K562 (cell line): Measurements from ENCODE around the gene MYH7. TPM values are rescaled to one million over a fixed set of nuclear protein-coding genes. Genes with fewer than 3 reads are reported as not detected.

Source experiments
- CBX2 ChIP-seq: fragments of 200-600 bp; sonication (generic); IDR thresholded peaks from one replicate; pipeline ENCODE4 v1.6.1; 2012; ENCODE audit warnings: mild to moderate bottlenecking, low read length, inconsistent platforms; ENCODE audit not compliant: insufficient read depth, poor library complexity, severe bottlenecking
- CTBP1 ChIP-seq: fragments of 450-650 bp; IDR thresholded peaks from 2 replicates; pipeline ENCODE4 v1.6.1; 2016; ENCODE audit warnings: borderline replicate concordance
- ESRRB ChIP-seq: fragments of 250-450 bp; sonication (Bioruptor Pico); IDR thresholded peaks from 2 replicates; pipeline ENCODE4 v1.5.0; 2020; ENCODE audit warnings: mild to moderate bottlenecking, moderate library complexity, borderline replicate concordance
- ILF3 ChIP-seq: fragments of 450-650 bp; IDR thresholded peaks from 2 replicates; pipeline ENCODE4 v1.6.1; 2018; ENCODE audit warnings: antibody characterized with exemption, mild to moderate bottlenecking, moderate library complexity, borderline replicate concordance
- KDM5B ChIP-seq: fragments of 200-600 bp; sonication (generic); IDR thresholded peaks from 2 replicates; pipeline ENCODE4 v1.6.1; 2012; ENCODE audit warnings: low read depth, mild to moderate bottlenecking, moderate library complexity, low read length, control low read depth, inconsistent platforms; ENCODE audit not compliant: insufficient replicate concordance
- NCOA4 ChIP-seq: fragments of 450-650 bp; IDR thresholded peaks from 2 replicates; pipeline ENCODE4 v1.6.1; 2018; ENCODE audit warnings: mild to moderate bottlenecking; ENCODE audit not compliant: partially characterized antibody
- NR2F6 ChIP-seq: fragments of 450-650 bp; formaldehyde crosslinking; IDR thresholded peaks from 2 replicates; pipeline ENCODE4 v1.4.0; 2020; ENCODE audit warnings: mild to moderate bottlenecking
- RHOXF2B ChIP-seq: fragments of 250-450 bp; sonication (Bioruptor Pico); conservative IDR thresholded peaks from 2 replicates; pipeline ENCODE4 v1.5.1; 2021
- U2AF2 ChIP-seq: fragments of 200-400 bp; formaldehyde crosslinking; optimal IDR thresholded peaks from 2 replicates; pipeline ENCODE3; 2017; ENCODE audit warnings: low read depth, mild to moderate bottlenecking, low read length
- ZFP36 ChIP-seq: fragments of 150-350 bp; IDR thresholded peaks from 2 replicates; pipeline ENCODE4 v1.6.1; 2018; ENCODE audit warnings: low read length, low read depth; ENCODE audit not compliant: partially characterized antibody
- ZFX ChIP-seq: sonication (generic); formaldehyde crosslinking; IDR thresholded peaks from 2 replicates; pipeline ENCODE4 v1.8.0; 2022; ENCODE audit warnings: mild to moderate bottlenecking, missing genetic modification reagents, moderate library complexity
- ZNF263 ChIP-seq: sonication (generic); formaldehyde crosslinking; IDR thresholded peaks from 2 replicates; pipeline ENCODE4 v1.8.0; 2022; ENCODE audit warnings: mild to moderate bottlenecking, missing genetic modification reagents, borderline replicate concordance
- ZNF586 ChIP-seq: fragments of 450-650 bp; formaldehyde crosslinking; conservative IDR thresholded peaks from 2 replicates; pipeline ENCODE4 v1.4.0; 2020; ENCODE audit warnings: mild to moderate bottlenecking, moderate library complexity
- polyA plus RNA-seq, 8 experiments: library from polyadenylated mRNA; depleted of rRNA in 4 of 8; stranded (reverse) in 5 of 8; unstranded in 3 of 8; fragments of >200 nt; fragmentation: Nextera tagmentation in 2 of 8; fragmentation: Illumina TruSeq in 1 of 8; extraction: Ambion mirVana in 2 of 8; extraction: Trizol in 1 of 8; gene quantifications; 2 replicates each; pipeline versions ENCODE4 v1.2.1 to v1.2.3, GENCODE V29; 2011 to 2014; ENCODE audit warnings: inconsistent platforms in 1 of 8, missing spikeins in 1 of 8
- total RNA-seq, 7 experiments: library from RNA; depleted of rRNA in 6 of 7; stranded (reverse); fragments of >200 nt in 6 of 7; fragmentation: Illumina TruSeq in 2 of 7; extraction: Trizol in 2 of 7; gene quantifications; 2 replicates each; pipeline versions ENCODE4 v1.2.1 to v1.2.3, GENCODE V29; 2011 to 2021; ENCODE audit warnings: low replicate concordance in 1 of 7
- TF ChIP-seq, protein P1 (sequence below), 2 experiments: fragments of 450-650 bp; IDR thresholded peaks; 2 replicates each; pipeline ENCODE4 v1.6.1; 2016; ENCODE audit warnings: mild to moderate bottlenecking in 2 of 2, borderline replicate concordance in 1 of 2, low read depth in 1 of 2, moderate library complexity in 1 of 2
- TF ChIP-seq, protein P2 (sequence below), 2 experiments: fragments of 450-650 bp; IDR thresholded peaks; 2 replicates each; pipeline ENCODE4 v1.6.1; 2016
- TF ChIP-seq, protein P3 (sequence below): fragments of 450-650 bp; formaldehyde crosslinking; IDR thresholded peaks from 2 replicates; pipeline ENCODE4 v1.4.0; 2020; ENCODE audit warnings: mild to moderate bottlenecking, moderate library complexity

MYH7 gene
- total and polyA plus RNA-seq, 9 of the 15 experiments (the other 6 are each of a cell fraction or from before 2014, with no cell fraction given): not detected

DNA sequence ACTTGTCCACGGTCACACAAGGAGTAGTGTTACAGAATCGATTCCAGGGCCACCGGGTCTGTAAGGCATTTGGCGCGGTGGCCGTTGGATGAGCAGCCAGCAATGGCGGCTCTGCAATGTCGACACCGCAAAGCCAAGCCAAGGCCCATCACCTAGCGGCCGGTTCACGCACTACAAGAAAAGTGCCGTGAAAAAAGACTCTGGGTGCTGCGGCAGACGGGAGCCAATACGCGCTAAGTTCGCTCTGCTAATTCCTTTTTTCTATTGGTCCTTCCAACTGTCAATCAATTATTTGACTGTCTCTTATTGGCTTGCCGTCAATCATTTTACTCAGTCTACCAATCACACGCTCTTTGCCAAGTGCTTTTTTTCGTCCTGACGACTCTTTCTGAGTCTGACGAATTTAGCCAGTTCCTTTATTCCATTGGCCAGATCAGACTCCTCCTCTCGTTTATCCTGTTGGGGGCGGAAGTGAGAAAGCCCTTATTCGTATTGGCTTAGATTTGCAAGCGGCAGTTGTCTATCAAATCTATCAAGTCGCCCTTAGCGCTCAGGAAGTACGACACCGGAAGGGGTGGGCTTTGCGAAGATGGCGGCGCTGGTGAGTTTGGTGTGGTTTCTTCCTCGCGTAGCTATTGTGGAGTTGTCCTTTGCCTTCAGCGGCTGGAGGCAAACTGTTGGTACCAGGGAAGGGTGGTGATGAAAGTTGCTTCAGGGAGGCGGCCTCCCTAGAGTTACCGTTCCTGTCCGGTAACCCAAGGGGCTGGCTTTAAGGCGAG is 33.9 kb upstream of the MYH7 start, which contains the start of gene NGDN (continued):
- no peak for TF ChIP-seq ILF3
- TF ChIP-seq ZNF263 (CRISPR knock-in tag): no peak
- no peak for TF ChIP-seq CBX2
- TF ChIP-seq CTBP1: peak; percentile 20; the same call in 1 of the 2 replicates
- TF ChIP-seq, protein P1, sequence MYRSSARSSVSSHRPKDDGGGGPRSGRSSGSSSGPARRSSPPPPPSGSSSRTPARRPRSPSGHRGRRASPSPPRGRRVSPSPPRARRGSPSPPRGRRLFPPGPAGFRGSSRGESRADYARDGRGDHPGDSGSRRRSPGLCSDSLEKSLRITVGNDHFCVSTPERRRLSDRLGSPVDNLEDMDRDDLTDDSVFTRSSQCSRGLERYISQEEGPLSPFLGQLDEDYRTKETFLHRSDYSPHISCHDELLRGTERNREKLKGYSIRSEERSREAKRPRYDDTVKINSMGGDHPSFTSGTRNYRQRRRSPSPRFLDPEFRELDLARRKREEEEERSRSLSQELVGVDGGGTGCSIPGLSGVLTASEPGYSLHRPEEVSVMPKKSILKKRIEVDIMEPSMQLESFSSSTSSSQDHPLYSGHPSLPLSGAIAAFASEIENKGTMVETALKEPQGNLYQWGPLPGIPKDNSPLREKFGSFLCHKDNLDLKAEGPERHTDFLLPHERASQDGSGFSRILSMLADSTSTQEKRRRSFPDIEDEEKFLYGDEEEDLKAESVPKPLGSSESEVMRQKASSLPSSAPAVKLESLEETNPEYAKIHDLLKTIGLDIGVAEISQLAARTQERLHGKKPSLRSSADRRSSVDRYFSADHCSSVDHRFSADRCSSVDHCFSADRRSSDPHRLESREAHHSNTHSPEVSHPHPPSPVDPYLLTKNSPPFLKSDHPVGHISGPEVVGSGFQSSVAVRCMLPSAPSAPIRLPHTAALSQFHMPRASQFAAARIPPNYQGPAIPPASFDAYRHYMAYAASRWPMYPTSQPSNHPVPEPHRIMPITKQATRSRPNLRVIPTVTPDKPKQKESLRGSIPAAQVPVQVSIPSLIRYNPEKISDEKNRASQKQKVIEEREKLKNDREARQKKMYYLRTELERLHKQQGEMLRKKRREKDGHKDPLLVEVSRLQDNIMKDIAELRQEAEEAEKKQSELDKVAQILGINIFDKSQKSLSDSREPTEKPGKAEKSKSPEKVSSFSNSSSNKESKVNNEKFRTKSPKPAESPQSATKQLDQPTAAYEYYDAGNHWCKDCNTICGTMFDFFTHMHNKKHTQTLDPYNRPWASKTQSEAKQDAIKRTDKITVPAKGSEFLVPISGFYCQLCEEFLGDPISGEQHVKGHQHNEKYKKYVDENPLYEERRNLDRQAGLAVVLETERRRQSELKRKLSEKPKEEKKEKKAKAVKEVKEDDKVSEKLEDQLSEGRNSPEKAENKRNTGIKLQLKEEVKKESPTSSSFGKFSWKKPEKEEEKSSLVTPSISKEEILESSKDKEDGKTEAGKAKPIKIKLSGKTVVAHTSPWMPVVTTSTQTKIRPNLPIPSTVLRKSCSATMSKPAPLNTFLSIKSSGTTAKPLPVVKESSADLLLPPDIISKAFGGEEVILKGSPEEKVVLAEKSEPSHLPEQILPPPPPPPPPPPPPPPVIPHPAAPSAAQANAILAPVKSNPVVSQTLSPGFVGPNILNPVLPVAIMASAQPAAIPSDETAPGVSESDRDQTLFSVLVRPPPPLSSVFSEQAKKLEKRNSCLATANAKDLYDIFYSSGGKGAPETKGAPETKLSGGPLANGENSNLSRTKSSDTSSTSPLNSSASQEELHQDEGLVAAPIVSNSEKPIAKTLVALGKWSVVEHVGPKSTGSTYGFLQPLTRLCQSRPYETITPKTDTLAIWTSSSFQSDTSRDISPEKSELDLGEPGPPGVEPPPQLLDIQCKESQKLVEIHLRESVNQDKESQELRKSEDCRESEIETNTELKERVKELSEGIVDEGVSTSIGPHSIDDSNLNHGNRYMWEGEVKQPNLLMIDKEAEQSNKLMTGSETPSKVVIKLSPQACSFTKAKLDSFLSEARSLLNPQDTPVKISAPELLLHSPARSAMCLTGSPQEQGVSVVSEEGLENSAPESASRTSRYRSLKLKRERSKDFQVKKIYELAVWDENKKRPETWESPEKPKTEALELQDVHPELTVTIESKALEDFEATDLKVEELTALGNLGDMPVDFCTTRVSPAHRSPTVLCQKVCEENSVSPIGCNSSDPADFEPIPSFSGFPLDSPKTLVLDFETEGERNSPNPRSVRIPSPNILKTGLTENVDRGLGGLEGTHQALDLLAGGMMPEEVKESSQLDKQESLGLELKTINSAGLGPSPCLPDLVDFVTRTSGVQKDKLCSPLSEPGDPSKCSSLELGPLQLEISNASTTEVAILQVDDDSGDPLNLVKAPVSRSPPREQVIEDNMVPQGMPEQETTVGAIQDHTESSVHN (IDR thresholded peaks at IDR 0.05; ENCODE audit: borderline replicate concordance in 1 of 2, low read depth in 1 of 2): no peak
- peak; percentile 76 for TF ChIP-seq ZFX (CRISPR knock-in tag)
- no peak for TF ChIP-seq ZFP36
- TF ChIP-seq, protein P2, sequence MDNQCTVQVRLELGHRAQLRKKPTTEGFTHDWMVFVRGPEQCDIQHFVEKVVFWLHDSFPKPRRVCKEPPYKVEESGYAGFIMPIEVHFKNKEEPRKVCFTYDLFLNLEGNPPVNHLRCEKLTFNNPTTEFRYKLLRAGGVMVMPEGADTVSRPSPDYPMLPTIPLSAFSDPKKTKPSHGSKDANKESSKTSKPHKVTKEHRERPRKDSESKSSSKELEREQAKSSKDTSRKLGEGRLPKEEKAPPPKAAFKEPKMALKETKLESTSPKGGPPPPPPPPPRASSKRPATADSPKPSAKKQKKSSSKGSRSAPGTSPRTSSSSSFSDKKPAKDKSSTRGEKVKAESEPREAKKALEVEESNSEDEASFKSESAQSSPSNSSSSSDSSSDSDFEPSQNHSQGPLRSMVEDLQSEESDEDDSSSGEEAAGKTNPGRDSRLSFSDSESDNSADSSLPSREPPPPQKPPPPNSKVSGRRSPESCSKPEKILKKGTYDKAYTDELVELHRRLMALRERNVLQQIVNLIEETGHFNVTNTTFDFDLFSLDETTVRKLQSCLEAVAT (IDR thresholded peaks at IDR 0.05): peak; percentile 90 to 94
- TF ChIP-seq RHOXF2B: no peak
- TF ChIP-seq NR2F6 (CRISPR knock-in tag): no peak
- TF ChIP-seq, protein P3, sequence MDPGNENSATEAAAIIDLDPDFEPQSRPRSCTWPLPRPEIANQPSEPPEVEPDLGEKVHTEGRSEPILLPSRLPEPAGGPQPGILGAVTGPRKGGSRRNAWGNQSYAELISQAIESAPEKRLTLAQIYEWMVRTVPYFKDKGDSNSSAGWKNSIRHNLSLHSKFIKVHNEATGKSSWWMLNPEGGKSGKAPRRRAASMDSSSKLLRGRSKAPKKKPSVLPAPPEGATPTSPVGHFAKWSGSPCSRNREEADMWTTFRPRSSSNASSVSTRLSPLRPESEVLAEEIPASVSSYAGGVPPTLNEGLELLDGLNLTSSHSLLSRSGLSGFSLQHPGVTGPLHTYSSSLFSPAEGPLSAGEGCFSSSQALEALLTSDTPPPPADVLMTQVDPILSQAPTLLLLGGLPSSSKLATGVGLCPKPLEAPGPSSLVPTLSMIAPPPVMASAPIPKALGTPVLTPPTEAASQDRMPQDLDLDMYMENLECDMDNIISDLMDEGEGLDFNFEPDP (CRISPR knock-in tag): no peak
- no peak for TF ChIP-seq U2AF2
- peak; percentile 67 for TF ChIP-seq KDM5B
- TF ChIP-seq NCOA4: no peak
- no peak for TF ChIP-seq ZNF586 (CRISPR knock-in tag)
- TF ChIP-seq ESRRB (CRISPR knock-in tag): no peak
